DMS79 treated with DMSO at 0.1 percent for 48 hours (cell line): ENCODE data around the gene MSL2.
"Not testable (repeated sequence)": the region's sequence is repeated elsewhere in the genome, so short reads cannot be mapped to it uniquely, and the experiment has no call there.

ENCODE experiments used
- DNase-seq: peaks from one replicate; lab custom pipeline; 2025; lab: John Stamatoyannopoulos, UW

MSL2 gene

GRCh38 chr3:136192195-136192594 is 3.9 kb downstream of the MSL2 start:
- DNase-seq = not testable (repeated sequence)

DNA sequence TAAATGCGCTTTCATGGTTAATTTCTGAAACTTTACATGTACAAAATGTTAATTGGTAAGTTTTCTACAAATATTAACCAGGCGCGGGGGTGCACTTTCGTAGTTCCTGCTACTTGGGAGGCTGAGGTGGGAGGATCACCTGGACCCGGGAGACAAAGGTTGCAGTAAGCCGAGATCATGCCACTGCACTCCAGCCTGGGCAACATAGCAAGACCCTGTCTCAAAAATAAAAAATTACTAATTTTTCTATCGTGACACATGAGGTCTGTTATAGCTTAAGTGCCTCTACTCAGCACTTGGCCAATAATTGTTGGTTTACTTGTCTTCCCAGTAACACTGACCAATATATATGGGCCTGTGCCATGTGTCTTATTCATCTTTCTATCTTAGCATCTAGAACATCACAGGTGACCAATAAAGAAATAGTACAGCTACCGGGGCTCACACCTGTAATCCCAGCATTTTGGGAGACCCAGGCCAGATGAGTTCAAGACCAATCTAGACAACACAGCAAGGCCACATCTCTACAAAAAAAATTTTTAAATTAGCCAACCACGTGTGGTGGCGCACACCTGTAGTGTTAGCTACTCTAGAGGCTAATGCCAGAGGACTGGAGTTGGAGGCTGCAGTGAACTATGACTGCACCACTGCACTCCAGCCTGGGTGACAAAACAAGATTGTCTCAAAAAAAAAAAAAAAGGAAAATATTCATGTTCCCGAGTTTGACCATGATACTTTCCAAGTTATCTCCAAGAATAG is 6.1 kb downstream of the MSL2 start:
- no peak for DNase-seq

DNA sequence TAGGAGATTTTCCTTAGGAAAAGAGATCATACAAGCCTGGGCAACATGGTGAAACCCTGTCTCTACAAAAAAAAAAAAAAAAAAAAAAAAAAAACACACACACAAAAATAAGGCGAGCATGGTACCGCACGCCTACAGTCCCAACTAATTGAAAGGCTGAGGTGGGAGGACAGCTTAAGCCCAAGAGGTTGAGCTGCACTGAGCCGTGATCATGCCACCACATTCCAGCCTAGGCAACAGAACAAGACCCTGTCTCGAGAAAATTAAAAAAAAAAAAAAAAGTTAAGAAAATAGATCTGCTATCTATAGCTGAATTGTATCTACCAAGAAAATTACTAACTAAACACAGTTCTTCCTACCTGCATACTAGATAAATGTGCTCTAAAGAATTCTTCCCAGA is 7.1 kb downstream of the MSL2 start:
- DNase-seq = no peak

- no peak for DNase-seq
These were observed 8.3 kb downstream of the MSL2 start for GRCh38 chr3:136187868-136188267.

DNA sequence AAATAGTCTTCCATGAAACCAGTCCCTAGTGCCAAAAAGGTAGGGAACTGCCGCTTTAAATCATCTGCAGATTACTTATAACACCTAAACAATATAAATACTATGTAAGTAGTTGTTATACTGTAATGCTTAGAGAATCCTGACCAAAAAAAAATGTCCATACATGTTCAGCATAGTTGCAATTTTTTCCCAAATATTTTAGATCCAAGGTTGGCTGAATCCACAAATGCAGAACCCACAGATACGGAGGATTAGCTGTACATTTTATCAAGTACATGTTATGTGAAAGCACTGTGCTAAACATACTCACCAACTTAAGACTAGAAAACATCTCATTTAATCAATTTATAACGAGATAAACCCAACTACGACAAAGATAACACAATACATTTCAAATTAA is 9.3 kb downstream of the MSL2 start:
- DNase-seq = no peak

DNA sequence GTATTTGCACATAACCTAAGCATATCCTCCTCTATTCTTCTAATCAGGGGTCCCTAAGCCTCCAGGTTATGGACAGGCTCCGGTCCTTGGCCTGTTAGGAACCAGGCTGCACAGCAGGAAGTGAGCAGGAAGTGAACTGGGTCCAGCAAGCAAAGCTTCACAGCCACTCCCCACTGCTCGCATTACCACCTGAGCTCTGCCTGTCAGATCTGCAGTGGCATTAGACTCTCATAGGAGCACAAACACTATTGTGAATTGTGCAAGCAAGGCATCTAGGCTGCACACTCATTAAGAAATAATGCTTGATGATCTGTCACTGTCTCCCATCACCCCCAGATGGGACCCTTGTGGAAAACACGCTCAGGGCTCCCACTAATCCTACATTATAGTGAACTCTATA is 9.8 kb downstream of the MSL2 start:
- no peak for DNase-seq

GRCh38 chr3:136184703-136185102 is 11.4 kb downstream of the MSL2 start:
- DNase-seq = no peak

DNA sequence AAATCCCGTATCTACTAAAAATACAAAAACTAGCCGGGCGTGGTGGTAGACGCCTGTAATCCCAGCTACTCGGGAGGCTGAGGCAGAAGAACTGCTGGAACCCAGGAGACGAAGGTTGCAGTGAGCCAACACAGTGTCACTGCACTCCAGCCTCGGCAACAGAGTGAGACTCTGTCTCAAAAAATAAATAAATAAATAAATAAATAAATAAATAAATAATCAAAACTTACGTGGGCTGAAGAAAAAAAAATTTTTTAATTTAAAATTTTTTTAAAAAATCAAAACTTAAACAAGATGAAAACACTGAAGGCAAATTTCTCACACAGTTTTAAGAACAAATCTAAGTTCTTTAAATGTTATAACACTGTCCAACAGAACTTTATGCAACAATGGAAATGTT is 14.4 kb downstream of the MSL2 start:
- no peak for DNase-seq

DNA sequence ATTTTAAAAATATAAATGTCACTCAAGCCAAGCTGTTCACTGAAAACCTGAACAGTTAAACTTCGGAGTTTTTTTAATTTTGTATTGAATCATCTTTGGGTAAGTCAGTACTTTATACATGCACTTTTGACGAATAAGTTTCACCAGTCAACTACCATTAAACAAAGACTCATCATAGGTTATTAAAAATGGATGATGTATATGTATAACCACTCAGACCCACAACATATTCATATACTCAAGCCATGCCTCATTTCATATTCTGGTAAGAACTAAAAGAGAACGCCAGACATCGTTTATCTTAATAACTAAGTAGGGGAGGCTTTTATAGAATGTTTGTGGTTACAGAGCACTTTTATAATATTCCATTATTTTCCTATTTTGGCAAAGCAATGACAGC is 18.3 kb downstream of the MSL2 start:
- peak; percentile 38 for DNase-seq

DNA sequence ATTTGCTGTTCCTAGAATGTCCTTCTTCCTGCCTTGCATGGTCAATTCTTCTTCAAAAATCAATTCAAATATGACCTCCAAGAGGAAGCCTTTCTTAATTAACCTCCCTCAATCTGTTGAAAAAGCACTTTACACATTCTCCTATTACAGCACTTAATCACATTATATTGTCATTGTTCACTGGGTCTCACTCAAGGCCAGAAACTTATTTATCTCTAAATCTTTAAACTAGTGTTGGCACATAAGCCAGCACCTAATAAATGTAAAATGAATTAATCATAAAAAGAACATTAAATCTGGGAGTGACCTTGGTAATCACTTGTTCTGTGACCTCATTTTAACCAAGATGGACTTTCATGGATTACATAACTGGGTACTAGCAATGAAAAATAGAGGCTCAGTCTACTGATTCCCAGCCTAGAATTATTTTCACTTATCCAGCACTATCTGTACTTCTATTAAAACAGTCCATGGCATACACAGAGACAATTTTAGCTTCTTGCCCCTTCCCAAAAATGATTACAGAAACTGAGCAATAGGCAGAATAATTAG is 22.1 kb downstream of the MSL2 start:
- DNase-seq = no peak

DNA sequence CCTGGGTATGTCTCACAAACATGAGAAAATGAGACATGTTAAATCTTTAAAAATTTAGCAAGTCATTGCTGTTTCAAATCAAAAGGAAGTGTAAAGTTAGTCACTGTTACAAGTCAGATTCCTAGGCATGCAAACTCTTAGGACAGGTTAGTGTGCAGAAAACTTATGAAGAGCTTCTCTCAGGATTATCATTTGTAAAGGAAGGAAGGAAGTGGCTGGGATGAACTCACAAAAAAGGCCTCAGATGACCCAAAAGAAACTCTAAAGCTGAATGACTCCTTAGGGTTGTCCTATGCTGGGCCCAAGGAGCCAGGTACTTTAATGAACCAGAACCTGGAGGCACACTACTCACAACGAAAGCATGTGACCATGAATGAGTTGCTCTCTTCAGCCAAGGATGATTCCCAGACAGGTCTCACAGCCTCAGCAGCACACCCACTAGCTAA is 25.0 kb downstream of the MSL2 start:
- no peak for DNase-seq

- not testable (repeated sequence) for DNase-seq
These were observed 27.9 kb downstream of the MSL2 start for GRCh38 chr3:136168236-136168635.

DNA sequence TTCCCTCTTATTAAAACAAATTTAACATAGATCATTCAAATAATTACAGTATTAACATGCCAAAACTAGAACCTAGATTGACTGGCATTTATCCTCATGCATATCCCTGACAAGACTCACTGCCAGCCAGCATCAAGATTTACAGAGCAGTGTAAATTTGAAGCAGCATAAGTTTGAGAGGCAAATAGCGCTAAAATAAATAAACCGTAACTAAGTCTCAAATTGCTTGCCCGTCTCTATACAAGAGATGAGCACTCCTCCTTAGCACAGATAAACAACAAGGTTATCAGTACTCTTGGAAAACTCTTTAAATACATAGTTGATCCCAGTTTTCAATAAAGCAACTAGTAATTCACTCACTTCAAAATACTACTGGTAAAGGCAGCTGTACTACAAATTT is 29.6 kb downstream of the MSL2 start:
- peak; percentile 22 for DNase-seq

DNA sequence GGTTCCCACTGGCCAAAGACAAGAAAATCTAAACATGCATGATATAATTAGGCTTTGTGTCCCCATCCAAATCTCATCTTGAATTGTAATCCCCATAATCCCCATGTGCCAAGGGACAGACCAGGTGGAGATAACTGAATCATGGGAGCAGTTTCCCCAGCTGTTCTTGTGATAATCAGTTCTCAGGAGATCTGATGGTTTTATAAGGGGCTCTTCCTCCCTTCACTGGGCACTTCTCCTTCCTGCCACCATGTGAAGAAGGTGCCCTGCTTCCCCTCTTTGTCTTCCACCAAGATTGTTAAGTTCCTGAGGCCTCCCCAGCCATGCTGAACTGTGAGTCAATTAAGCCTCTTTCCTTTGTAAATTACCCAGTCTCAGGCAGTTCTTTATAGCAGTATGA is 32.5 kb downstream of the MSL2 start:
- not testable (repeated sequence) for DNase-seq

GRCh38 chr3:136162322-136162721 is 33.8 kb downstream of the MSL2 start:
- DNase-seq = no peak

- no peak for DNase-seq
These were observed 34.6 kb downstream of the MSL2 start for GRCh38 chr3:136161516-136161915.

DNA sequence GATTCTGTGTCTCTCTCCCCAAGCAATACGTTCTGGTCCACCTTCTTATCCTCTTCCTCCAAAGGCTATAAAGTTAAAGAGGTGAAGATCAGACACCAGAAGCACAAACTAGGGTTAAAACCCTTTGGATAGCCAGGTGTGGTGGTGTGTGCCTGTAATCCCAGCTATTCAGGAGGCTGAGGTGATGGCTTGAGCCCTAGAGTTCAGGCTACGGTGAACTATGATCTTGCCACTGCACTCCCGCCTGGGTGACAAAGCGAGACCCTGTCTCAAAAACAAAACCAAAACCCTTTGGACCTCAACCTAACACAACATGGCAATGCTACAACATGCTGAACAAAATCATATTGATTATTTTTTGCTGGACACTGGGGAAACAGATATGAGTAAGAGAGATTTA is 43.2 kb downstream of the MSL2 start:
- DNase-seq = no peak

DNA sequence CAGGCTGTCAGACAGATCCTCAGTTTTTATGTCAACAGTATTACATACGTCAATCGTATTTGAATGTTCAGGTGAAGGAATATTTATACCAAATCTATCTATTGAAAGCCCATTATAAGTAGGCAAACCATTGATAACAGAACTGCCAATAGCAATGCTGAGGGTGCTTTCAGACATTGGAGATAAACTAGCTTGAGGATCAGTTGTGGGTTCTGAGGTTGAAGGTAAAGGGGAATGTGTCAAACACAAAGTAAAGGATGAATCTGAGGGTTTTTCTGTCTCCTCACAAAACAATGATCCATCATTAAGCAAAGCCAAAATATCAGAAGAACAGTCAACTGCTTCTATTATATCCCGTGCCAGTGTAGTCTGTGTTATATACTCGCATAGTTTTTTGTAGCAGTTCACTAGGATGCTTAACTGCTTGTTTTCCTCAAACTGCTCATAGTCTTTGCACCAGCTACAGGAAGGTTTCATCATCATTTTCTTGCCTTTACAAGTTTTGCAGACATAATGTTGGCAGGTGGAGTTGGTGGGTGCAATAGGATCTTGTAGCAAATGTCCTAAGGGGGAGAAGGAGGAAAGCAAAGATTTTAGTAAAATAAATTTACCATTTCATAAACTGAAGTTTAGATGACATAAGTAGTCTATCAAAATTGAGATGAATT is 43.8 kb downstream of the MSL2 start:
- DNase-seq = no peak

DNA sequence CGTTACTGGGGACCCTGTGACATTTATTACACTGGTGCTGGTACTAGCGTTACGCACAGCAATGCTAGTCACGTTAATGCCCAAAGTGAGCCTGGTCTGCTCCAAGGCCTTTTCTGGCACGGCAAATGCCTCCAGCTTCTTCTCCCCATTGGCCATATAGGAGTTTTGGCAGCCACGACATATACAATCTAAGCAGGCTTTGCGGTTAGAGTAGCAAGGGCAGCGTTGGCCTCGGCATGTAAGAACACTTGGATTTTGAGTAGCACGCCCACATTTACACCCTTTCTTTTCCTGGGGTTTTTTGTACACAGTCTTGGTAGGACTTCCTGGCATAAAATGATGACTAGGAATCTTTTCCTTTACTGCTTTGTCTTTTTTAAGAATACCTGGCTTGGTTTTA is 44.9 kb downstream of the MSL2 start:
- no peak for DNase-seq

DNA sequence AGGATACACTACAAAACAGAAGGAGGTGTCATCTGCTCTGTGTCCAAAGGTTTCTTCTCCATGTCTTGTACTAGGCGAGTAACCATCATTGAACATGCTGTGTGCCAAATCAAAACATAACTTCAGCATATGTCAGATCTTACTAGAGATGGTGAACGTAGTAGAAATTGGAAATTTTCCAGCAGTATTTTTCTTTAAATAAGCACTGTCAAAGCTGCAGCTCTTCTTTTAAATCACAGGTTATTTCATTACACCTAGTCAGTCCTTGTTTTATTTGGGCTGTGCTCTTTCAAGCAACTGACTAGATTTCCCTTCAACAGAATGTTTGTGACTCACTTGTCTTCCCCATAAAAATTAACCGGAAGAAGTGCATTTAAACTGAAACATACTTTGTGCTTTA is 46.5 kb downstream of the MSL2 start:
- DNase-seq = no peak

DNA sequence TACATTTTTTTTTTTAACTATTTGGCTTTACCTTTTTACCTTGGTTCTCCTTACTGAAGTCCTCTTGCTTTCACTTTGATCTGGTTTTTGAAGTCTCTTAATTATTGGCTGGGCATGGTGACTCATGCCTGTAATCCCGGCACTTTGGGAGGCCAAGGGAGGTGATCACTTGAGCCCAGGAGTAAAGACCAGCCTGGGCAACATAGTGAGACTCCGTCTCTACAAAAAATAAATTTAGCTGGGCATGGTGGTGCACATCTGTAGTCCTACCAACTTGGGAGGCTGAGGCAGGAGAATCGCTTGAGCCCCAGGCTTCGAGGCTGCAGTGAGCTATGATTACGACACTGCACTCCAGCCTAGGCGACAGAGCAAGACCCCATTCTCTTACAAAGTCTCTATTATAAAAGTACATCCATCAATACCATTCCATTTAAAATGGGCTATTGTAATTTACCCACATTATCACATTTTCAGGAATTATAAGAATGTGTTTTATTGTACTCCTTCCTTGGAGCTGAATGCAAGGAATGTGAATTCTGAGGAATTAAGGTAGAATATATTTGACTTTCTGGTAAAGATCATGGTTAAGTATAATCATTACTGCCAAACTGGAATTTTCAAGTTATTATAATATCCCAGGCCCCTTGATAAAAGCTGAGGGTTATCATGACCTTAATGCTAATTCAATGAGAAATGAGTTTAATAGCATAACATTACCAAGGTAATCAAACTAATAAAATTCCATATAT is 49.0 kb downstream of the MSL2 start:
- DNase-seq = no peak

- DNase-seq = not testable (repeated sequence)
These were observed 51.7 kb downstream of the MSL2 start for GRCh38 chr3:136144397-136144796.

DNA sequence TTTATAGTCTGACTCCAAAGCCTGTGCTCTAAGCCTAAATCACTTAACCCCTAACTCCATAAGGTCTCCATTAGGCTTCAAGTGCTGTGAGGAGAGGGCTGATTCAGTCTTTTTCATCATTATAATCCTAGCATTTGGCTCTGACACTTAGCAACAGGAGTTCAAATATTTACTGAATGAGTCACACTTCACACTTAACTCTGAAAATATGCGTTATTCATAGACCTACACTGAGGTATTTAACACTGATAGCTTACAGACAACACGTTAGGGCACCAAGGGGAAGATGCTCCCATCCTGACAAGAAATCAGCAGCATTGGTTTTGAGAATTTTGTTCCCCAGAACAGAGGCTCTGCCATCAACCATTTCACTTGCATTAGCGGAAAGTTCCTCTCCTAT is 53.5 kb downstream of the MSL2 start:
- no peak for DNase-seq
